NCI-H2081 (cell line): ENCODE data around the gene MXI1.
A peak's percentile ranks its signal among the peaks of the same experiment; 100 is the strongest.

ENCODE experiments used
- DNase-seq, 2 experiments: peaks; one replicate each; lab custom pipeline; 2025; lab: John Stamatoyannopoulos, UW

The MXI1 gene

DNA sequence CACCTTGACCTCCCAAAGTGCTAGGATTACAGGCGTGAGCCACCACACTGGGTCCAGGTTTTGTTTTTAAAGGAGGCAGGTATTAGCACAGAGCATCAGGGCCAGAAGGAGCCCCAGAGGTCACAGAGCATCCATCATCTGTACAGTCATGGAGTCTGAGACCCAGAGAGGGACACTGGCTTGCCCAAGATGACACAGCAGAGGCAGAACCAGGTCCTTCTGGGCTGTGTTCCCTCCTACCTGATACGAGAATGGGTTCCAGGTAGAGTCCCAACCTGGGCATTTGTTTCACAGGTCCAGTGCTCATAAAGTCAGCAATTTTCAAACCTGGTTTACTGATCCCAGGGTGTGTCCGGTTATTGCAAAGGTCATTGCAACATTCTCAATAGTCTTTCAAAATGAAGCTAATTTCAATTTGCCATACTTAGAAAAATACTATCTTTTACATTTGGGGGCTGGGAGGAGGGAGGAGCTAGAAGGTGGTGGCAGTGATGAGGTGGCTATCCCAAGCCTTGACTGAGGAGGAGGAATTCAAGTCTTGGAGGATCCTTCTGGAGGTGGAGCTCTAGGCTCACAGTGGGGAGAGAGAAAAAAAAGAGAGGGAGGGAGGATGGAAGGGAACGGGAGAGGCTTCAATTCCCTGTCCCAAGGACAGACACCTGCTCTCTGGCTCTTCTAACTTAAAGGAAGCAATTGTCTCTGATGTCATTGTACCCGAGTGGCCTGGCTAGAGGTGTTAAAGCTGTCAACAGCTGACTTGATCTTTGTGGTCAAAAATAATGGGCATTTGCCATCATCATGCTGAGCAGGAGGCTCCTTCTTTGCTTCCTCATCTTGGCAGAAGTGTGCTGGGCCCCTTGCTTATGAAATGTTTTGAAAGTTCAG, 8.1 kb downstream of the MXI1 start:
- DNase-seq = no peak

DNA sequence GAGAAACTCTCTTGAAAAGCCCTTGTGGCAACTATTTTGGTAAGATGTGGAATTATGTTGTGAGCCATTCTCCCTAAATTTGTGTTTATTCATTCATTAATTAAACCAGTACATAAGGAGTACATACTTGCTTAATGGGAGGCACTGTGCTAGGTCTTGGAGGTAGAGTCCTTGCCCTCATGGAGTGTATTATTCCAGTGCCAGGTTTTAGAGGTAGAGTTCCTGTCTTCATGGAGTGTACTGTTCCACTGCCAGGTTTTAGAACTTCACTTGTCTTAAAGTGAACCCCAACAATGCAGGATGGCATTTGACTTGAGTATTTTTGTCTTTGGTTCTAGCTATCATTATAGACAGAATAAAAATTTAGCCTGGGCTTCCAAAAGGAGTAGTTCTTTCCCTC, 8.8 kb downstream of the MXI1 start:
- DNase-seq = no peak

DNA sequence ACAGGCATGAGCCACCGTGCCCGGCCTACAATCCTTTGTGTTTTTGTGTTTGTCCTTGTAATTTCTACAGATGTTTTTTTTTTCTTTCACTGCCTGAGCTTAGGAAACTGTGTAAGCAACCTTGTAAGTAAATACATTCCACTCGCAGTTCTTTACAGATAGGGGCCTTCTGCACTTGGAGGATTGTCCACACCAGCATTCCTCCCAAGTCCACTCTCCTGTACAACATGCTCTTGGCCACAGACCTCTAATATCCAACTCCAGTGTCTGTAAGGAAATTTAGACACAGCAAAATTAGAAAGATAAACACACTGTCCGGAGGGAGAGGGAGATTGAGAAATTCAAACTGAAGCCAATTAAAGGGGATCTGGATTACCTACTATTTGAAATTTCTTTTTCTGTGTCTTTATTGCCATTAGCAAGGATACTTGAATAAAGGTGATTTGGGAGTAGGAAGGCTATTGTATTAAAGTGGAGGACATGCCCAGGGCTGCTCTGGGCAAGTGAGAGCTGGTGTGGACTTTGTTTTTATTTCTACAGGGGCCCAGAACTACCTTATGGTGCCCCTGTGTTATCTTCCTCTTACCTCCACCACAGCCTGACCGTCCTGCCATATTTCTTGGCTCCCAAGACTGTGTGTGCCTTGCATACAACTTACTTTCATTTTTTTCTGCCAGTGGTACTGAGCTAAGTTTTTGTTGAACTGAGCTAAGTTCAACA, 9.7 kb downstream of the MXI1 start:
- DNase-seq = no peak

DNA sequence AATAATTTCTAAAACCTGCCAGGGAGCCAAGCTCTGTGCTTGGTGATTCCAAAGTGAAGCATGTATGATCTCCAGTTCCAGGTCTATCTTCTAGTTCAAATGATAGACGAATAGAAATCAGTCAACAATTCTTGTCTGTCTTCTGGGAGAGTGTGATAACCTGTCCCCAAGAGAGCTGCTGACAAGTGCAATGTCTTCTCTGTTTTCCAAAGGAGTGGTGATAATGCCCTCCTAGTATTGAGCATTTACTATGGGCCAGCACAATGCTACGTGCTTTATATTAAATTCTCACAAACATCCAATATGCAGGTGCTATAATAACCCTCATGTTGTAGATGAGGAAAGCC, 10.2 kb downstream of the MXI1 start:
- DNase-seq = no peak

DNA sequence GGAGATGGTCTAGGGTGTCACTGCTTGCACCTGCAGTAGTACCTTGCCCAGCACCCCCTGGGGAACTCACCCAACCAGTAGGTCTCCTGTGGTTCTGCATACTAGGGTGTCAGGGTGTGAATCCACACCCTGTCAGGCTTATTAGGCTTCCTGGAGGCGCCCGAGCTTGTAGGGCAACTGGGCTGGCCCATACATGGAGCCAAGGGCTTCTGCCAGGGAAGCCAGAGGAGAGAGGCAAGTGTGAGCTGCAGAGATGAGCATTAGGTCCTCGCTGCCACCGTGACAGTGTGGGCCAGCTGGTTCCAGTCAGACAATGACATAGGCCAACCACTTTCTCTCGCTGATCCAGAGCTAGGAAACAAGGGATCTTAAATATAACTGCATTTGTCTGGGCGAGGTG, 11.2 kb downstream of the MXI1 start:
- no peak for DNase-seq

DNA sequence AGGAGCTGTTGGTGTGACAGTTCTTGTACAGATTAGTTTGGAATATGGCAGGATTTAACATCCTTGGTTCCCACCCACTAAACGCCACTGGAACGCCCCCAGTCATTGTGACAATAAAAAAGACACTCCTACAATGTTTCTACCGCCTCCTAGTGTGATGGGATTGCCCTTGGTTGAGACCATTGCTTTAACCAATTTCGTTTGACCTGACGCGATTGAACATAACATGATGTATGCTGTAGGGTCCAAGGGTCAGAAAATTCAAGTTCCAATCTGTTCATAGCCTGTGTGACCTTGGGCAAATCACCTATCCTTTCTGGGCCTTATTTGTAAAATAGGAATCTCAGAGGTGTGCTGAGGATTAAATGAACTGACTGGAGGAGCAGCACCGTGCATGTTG, 12.5 kb downstream of the MXI1 start:
- DNase-seq = no peak

DNA sequence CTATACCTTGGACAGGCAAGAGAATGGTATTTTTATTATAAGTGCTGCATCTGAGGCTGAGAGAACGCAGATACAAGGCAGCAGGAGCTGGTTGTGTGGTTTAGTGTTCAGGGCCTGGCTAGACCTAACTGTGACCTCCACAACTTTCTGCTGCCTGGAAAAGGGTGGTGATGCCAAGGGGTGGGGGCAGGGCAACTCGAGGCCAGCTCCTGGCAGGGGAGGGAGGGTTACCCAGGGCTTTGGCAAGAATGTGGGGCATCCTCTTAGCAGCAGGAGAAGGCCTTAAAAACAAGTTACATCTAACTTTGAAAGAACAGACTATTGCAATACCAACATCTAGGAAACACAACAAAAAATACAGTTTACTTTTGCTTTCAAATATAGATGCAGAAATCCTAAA, 13.0 kb downstream of the MXI1 start:
- no peak for DNase-seq

DNA sequence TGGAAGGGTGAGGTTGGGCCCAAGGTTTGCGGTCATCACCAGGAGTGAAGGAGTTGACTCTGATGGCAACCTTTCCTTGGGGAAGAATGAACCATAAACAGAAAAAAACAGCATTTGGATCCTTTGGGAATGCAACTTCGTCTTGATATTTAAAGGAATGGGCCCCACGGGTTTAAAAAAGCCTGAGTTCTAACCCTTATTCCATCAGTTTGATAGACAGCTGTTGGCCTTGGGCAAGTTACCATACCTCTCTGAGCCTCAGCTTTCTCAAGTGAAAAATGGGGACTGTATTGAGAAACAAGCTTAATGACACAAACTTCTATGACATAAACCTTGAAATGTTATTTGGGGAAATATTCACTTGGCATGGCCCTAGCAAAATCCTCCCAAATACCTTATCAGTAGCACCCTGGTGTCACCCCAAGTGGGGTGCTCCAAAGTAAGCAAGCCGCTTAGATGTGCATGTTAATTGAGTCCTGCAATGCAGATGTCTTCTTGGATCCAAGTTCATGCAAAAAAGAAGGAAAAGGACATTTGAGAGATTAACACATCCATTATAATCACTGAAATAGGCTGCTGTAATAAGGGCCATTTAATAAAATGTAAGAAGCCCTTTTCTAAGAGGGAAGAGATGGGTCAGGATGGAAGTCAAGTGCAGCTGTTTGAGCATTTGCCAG, 13.8 kb downstream of the MXI1 start:
- no peak for DNase-seq

DNA sequence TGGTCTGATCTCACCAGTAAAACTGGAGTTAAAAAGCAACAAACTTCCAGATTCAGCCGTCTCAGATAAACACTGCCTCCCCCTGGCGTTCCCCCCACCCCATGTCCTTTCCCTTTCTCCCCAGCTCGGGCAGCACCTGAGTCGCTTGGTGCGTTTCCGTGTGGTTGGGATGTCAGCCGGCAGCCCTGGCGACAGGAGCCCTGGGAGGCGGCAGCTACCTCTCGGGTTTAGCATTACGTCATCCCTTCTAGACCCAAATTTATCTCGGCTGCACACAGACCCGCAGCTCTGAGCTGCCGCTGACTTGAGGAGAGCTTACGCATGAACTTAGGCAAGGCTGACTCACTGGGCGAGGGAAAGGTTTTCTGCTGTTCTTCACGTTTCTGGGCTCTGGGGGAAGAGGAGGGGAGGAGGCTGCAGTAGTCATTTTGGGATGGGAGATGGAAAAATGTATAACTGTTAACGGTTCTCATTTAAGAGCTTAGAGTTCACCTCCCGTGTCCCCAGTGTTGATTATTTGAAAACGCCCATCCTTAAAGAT, 14.4 kb downstream of the MXI1 start:
- DNase-seq = peak; percentile 17 to 61

DNA sequence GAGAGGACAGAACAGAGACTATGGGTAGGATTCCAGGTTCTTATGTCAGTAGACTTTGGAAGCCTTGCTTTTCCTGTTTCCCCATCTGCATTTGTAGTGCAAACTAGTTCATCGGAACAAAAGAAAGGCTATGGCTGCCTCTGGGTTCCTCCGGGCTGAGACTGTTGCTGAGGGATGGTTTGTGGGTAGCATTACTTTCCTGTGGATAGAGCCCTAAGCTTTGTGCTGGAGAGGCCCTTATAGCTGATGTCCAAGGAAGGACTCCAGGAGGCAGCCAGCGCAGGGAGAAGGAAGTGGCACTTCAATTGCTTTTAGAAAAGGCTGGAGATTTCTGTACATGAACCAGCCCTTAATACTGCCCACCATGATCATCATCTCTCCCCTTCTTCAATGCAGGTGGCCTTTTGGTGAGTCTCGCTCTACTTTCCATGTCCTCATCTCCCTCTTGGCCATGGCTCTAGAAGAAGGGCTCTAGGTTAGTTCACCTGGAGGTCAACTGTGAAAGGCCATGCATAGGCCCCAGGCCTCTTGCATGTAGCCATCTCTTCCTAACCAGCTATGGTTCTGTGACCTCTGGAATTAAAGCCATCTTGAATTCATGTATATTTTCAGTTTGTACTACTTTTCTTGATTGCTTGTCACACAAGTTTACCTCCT, 15.4 kb downstream of the MXI1 start:
- no peak for DNase-seq

DNA sequence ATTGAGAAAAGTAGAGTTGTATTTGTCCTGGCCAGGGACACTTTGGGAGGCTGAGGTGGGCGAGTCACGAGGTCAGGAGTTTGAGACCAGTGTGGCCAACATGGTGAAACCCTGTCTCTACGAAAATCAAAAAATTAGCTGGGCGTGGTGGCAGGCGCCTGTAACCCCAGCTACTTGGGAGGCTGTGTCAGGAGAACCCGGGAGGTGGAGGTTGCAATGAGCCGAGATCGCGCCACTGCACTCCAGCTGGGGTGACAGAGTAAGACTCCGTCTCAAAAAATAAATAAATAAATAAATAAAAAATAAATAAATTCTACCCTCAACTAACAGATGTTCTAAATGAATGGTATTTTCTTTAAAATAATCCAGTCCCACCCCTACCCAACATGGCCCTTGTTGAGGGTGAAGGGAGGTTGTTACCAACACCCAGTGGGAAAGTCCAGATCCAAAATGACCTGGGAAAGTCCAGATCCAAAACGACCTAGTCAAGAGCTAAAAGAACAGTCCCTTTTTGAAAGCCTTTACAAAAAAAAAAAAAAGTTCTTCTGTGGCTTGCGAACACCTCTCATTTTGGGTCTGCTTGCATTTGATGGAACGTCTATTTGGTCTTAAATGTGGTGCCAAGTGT, 16.0 kb downstream of the MXI1 start:
- DNase-seq = no peak

DNA sequence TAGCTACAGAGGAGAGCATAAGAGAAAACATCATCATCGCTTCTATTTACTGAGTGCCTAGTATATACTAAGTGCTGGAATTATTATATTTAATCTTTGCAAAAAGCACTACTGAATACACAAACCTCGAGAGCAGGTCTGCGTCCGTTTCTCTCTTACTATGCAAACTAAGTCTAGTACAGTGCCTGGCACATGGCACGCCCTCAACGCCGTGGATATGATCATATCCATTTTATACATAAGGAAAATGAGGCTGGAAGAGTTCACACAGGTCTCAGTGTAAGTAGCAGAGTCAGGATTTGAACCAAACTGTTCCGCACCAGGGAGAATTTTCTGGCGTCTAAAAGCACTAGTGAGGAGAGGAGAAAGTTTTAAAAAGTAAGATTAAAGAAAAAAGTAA, 17.6 kb downstream of the MXI1 start:
- no peak for DNase-seq

DNA sequence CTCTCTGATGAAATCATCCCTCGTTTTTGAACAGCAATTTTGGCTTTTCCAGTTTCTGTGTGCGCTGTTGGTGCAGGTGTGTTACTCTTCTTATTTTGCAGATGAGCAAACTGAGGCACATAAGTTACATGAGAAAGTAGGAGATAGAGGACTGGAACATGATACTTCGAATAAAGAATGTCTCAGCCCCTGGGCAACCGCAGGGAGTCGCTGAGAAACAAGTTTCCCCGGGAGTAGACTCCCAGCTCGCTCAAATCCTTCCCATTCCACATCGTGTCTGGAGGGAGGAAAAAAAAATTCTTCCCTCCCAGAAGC, 18.0 kb downstream of the MXI1 start:
- DNase-seq = no peak

DNA sequence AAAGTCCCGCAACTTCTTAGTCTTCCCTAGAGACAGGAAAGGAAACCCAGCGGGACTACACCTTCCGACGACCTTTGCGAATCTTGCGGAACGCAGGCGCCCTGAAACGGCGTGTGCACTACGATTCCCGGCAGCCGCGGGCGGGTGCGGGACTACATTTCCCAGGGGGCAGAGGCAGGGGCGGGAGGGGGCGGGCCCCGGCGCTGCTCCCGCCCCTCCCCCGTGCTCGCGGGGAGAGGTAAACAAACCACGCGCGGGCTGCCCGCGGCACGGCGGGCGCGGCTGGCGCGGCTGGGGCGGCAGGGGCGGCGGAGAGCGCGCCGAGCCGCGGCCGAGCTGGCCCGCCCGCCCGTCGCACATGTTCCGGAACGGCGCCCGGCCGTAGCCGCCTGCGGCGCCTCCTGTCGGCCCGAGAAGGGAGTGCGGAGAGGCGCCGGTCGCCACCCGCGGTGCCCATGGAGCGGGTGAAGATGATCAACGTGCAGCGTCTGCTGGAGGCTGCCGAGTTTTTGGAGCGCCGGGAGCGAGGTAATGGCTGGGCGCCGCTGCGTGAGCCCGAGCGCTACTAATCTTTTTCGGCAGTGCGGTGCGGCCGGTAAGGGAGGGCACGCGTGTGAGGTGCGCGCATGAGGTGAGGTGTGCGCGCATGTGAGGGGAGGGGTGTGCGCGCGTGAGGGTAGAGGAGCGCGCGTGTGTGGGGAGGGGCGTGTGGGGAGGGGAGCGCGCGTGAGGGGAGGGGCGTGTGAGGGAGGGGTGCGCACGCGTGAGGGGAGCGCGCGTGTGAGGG, 18.5 kb downstream of the MXI1 start:
- peak; percentile 78 to 85 for DNase-seq

DNA sequence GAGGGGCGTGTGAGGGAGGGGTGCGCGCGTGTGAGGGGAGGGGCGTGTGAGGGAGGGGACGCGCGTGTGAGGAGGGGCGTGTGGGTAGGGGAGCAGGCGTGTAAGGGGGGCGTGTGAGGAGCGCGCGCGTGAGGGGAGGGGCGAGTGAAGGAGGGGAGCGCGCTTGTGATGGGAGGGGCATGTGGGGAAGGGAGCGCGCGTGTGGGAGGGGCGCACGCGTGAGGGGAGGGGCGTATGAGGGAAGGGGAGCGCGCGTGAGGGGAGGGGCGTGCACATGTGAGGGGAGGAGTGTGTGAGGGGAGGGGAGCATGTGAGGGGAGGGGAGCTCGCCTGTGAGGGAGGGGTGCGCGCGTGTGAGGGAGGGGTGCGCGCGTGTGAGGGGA, 19.1 kb downstream of the MXI1 start:
- DNase-seq = peak; percentile 73 to 82

DNA sequence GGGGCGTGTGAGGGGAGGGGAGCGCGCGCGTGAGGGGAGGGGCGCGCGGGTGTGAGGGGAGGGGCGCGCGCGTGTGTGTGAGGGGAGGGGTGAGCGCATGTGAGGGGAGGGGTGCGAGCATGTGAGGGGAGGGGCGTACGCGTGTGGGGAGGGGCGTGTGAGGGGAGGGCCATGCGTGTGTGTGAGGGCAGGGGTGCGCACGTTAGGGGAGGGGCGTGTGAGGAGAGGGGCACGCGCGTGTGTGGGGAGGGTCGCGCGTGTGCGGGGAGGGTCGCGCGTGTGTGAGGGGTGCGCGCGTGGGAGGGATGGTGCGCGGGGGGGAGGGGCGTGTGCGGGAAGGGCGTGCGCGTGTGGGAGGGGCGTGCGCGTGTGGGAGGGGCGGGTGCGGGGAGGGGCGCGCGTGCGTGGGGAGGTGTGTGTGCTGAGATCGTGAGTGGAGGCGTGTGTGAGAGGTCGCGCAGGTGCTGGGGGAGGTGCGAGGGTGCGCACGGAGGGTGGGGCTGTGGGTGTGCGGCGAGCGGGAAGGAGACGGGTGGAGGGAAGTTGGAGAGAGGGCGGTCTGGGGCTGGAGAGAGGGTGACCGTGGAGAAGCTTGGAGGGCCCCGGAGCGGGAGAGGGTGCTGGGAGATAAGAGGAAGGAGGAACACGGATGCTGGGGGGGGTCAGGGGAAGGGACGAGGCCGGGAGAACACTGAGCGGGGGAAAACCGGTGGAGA, 19.7 kb downstream of the MXI1 start:
- peak; percentile 73 to 78 for DNase-seq

DNA sequence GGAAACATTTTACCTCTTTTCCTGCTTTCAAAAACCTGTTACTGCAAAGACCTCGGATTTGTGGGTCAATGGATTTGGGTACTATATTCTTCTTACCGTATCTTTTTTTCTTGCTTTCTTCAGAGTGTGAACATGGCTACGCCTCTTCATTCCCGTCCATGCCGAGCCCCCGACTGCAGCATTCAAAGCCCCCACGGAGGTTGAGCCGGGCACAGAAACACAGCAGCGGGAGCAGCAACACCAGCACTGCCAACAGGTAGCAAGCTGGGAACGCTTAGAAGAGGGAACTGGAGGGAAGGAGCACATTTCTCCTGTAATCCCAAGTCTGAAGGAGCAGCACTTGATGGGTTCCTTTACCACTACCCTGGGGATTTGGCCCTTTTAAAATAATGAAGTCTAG, 20.7 kb downstream of the MXI1 start:
- no peak for DNase-seq

DNA sequence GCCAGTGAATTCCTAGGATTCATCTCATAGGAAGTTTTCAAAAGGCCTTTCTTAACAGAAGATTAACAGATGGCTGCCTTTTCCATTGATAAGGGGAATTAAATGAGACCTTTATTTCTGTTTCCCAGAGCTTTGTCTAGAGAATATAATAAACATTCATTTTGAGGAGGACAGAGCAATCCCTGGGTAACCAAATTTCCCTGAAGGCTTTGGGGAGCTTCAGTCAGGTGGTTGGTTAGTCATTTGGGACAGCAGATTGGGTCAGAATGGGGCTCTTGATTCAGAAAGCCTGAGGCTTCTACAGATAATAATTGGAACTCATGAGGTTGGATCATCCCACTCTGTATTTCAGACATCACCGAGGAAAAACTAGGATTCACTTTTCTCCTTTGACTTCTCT, 21.8 kb downstream of the MXI1 start:
- DNase-seq = no peak

DNA sequence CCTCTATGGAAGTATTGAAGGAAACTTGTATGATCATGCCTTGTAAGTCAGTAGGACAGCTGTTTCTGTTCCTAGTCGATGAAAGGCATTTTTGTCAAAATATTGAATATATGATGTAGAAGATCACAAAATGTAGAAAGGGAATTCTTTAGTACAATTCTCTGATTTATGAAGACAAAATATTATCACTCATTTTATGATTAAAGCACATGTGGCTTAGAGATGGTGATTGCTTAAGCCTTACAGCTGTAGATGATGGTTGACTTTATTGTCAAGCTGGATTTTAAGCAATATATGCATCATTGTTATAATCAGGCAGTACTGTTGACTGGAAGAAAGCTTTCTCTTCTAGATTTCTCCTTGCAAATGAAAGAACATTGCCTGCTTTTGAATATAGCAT, 26.4 kb downstream of the MXI1 start:
- no peak for DNase-seq

DNA sequence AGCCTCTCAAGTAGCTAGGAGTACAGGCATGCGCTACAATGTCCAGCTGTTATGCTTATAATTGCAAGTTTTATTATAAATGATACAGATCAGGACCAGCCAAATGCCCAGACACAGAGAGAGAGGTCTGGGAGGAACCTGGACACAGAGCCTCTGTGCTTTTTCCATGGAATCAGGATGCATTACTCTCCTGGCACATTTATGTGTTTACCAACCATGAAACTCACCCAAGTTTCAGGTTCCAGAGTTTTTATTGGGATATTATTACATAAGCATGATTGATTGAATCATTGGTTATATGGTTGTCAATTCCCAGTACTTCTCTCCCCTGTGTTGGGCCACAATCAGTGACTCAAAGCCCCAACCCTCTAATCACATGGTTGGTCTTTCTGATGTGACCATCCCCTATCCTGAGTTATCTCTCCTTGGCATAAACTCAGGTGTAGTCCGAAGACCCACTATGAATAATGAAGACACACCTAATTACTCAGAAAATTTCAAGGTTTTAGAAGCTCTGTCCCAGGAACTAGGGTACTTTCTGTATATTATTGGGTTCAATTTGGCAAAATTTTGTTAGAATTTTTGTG, 30.6 kb downstream of the MXI1 start:
- DNase-seq = no peak
